Neutrophil (primary cell): ENCODE measurements around the gene PLCE1.

ENCODE experiments used
- H3K27ac ChIP-seq: fragments of 200-600 bp; sonication (generic); 2 replicates; pipeline ENCODE4 v1.5.1; 2016; ENCODE audit warnings: mild to moderate bottlenecking, moderate library complexity
- H3K27me3 ChIP-seq: fragments of 200-600 bp; sonication (generic); 2 replicates; pipeline ENCODE4 v1.6.0; 2016; ENCODE audit warnings: mild to moderate bottlenecking
- H3K36me3 ChIP-seq: fragments of 200-600 bp; sonication (generic); 2 replicates; pipeline ENCODE4 v1.5.1; 2017
- H3K4me1 ChIP-seq, 2 experiments: fragments of 200-600 bp in 1 of 2; sonication (generic) in 1 of 2; 1 replicate in 1 of 2; 2 replicates in 1 of 2; pipeline versions ENCODE4 v1.5.1 to v1.6.1; 2013 to 2016; ENCODE audit warnings: low read depth in 1 of 2, low read length in 1 of 2, mild to moderate bottlenecking in 1 of 2, moderate library complexity in 1 of 2; ENCODE audit not compliant: control insufficient read depth in 1 of 2, insufficient read depth in 1 of 2
- H3K4me3 ChIP-seq, 2 experiments: fragments of 200-600 bp in 1 of 2; sonication (generic) in 1 of 2; 1 replicate in 1 of 2; 2 replicates in 1 of 2; pipeline ENCODE4 v1.5.1; 2013 to 2016; ENCODE audit warnings: low read depth in 1 of 2, low read length in 1 of 2, mild to moderate bottlenecking in 1 of 2, moderate library complexity in 1 of 2
- H3K9me3 ChIP-seq: fragments of 200-600 bp; sonication (generic); 2 replicates; pipeline ENCODE4 v1.5.1; 2016
- CTCF ChIP-seq: fragments of 200-600 bp; sonication (generic); IDR thresholded peaks from 2 replicates; pipeline ENCODE4 v1.5.1; 2016; ENCODE audit warnings: antibody characterized with exemption

Gene PLCE1

DNA sequence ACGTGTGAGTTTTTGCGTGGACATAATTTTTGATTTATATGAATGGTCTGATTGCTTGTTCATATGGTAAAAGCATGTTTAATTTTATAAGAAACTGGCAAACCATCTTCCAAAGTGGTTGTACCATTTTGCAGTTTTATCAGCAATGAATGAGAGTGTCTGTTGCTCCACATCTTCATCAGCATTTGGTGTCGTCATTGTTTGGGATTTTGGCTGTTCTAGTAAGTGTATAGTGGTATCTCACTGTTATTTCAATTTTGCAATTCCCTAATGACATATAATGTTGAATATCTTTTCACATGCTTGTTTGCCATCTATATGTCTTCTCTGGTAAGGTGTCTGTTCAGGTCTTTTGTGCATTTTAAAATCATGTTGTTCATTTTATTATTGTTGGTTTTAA is 13.2 kb upstream of the PLCE1 start:
- H3K4me1 ChIP-seq, result peaks cover 7 to 12% of the 10 kb centered on the region in 2 experiments
- peaks cover 40% of the 10 kb centered on the region for H3K27me3 ChIP-seq
- H3K9me3 ChIP-seq, result no peaks in the 10 kb centered on the region
- H3K36me3 ChIP-seq, result no peaks in the 10 kb centered on the region
- TF ChIP-seq CTCF, result no peak
- no peak overlapping the region for H3K4me3 ChIP-seq
- no peak overlapping the region for H3K27ac ChIP-seq

- no peaks in the 10 kb centered on the region for H3K9me3 ChIP-seq
- no peak for TF ChIP-seq CTCF
- H3K27ac ChIP-seq, result no peak overlapping the region
- no peaks in the 10 kb centered on the region for H3K4me1 ChIP-seq
- peaks cover 80% of the 10 kb centered on the region for H3K27me3 ChIP-seq
- no peaks in the 10 kb centered on the region for H3K36me3 ChIP-seq
- H3K4me3 ChIP-seq, result no peak overlapping the region
Measured at GRCh38 chr10:93991114-93991513, 2.6 kb upstream of the PLCE1 start.

DNA sequence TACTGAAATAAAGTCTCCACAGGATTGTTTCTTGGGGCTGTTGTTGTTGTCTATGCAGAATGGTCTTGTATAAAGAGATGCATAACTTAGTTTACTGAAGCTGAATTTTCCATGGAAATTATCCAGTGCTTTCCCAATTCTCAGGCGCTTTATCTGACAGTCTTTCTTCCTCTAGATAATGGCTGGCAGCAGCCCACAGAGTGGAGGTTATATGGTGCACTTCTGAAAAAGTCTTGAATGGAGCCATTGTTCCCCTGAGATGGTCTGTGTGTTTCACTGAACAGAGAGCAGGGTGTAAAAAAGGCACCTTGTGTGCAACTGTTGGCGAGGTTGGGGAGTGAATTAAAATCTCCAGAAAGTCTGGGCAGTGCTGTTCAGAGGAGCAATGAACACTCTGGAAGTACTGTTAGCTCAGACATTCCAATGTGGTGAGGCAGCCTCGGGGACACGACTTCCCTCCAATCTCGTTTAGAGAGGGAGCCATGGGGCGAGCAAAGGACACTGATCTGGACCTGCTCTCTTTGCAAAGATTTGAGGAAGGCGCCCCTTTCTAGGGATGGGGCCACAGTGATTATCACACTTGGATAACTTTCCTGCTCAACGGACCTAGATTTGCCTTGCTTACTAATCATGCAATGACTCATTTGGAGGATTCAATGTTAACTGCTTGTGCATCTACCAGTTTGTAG is 2.0 kb upstream of the PLCE1 start:
- no peak for TF ChIP-seq CTCF
- Histone ChIP-seq H3K36me3 (no peaks in the 10 kb centered on the region), H3K9me3 (no peaks in the 10 kb centered on the region), H3K4me3 (no peak overlapping the region), H3K27me3 (peaks cover 86% of the 10 kb centered on the region), H3K27ac (no peak overlapping the region), H3K4me1 (no peaks in the 10 kb centered on the region)

DNA sequence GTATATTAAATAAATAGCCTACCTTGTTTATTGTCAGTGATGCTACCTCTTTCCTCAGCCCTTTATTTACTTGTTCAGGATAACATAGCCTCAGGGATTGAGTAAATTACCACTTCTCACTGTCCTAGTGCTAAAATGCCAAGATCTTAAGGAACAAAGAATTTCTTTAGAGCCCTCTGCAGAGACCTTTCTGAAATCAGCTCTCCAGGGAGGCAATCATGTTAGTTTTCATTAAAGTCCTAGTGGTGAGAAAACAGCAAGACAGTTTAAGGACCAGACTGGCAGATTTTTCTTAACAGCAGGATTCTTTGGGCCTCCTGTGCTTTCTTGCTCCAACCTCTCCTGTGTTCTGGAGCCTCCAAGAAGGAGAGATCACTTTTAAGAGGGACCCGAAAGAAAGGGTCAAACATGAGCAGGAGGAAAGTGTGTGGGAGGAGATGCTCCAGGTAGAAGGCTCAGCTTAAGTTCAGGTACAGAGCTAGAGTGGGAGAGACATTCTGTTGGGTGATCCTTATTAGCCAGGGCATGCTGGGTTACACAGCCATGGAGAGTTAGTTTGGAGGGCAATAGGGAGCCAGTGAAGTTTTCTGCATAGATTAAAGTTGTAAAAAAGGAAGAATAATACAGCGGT is 1.2 kb upstream of the PLCE1 start:
- no peaks in the 10 kb centered on the region for H3K4me1 ChIP-seq
- H3K36me3 ChIP-seq, result no peaks in the 10 kb centered on the region
- no peaks in the 10 kb centered on the region for H3K9me3 ChIP-seq
- H3K27me3 ChIP-seq, result peaks cover 86% of the 10 kb centered on the region
- no peak overlapping the region for H3K27ac ChIP-seq
- no peak overlapping the region for H3K4me3 ChIP-seq
- no peak for TF ChIP-seq CTCF

DNA sequence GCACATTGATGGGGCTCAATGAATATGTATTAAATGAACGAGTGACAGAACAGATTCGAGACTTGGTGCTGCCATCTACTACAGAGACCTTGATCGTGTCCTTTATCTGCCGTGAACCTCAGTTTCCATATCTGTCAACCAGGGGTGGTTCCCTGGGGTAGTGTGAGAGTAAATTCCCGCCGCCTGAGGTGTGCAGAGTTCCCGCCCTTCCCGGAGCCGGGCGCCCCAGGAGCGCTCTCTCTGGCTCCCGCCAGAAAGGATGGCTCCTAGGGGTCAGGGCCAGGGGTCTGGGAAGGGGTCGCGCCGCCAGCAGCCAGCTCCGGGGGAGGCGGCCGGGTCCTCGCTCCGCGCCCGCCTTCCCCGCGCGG is 333 bp upstream of the PLCE1 start:
- no peaks in the 10 kb centered on the region for H3K4me1 ChIP-seq
- H3K9me3 ChIP-seq, result no peaks in the 10 kb centered on the region
- no peak overlapping the region for H3K27ac ChIP-seq
- H3K4me3 ChIP-seq, result no peak overlapping the region
- H3K36me3 ChIP-seq, result no peaks in the 10 kb centered on the region
- no peak for TF ChIP-seq CTCF
- H3K27me3 ChIP-seq, result peaks cover 93% of the 10 kb centered on the region
